Astrocyte of the spinal cord (primary cell): ENCODE measurements around the gene PLD1.

ENCODE experiments used
- DNase-seq: peaks from one replicate; pipeline ENCODE4 v3.0.0; 2011; ENCODE audit warnings: low read depth, low spot score
- H3K4me3 ChIP-seq: 2 replicates; pipeline ENCODE4 v1.5.1; 2011; ENCODE audit warnings: low read depth, mild to moderate bottlenecking, low read length, moderate library complexity
- in situ Hi-C: cut with HindIII; loops from 2 replicates; pipeline ENCODE4 v1.10.0; 2017; ENCODE audit warnings: low sequenced_read_pairs
- TF ChIP-seq, protein P1 (sequence below): IDR thresholded peaks from 2 replicates; pipeline ENCODE4 v1.5.1; 2012; ENCODE audit warnings: low read depth, mild to moderate bottlenecking, low read length, inconsistent platforms

The PLD1 gene

DNA sequence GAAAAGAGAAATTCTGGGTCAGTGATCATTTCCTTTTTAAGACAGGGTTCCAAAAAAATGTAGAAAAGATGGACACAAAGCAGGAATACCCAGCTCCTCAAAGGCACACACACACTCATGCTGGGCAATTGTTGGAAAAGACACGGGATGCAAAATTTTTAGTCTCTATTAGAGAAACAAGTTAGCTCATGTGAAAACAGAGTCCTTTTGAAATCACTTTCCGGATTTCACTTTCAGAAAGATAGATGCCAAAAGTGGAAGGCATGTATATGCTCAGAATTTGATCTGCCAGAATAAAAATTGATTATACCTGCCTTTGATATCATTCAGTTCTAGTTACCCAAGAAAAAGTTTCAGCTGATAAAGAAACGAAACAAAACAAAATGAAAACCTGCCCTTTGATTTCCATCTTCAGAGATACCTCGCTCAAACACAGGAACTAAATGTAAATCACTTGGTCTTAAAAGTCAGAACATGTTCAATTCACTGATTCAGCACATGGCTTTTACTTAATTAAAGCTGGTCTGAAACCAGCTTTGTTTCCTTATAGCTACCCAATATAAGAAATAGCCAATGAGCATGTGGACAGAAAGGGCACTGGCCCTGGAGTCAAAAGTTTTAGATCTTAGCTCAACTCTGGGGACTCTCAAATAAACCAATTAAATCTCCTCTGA is 52.8 kb downstream of the PLD1 start:
- DNase-seq: no peak

GRCh38 chr3:171755656-171756055 is 54.6 kb downstream of the PLD1 start:
- TF ChIP-seq, protein P1, sequence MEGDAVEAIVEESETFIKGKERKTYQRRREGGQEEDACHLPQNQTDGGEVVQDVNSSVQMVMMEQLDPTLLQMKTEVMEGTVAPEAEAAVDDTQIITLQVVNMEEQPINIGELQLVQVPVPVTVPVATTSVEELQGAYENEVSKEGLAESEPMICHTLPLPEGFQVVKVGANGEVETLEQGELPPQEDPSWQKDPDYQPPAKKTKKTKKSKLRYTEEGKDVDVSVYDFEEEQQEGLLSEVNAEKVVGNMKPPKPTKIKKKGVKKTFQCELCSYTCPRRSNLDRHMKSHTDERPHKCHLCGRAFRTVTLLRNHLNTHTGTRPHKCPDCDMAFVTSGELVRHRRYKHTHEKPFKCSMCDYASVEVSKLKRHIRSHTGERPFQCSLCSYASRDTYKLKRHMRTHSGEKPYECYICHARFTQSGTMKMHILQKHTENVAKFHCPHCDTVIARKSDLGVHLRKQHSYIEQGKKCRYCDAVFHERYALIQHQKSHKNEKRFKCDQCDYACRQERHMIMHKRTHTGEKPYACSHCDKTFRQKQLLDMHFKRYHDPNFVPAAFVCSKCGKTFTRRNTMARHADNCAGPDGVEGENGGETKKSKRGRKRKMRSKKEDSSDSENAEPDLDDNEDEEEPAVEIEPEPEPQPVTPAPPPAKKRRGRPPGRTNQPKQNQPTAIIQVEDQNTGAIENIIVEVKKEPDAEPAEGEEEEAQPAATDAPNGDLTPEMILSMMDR: no peak
- no peak overlapping the region for H3K4me3 ChIP-seq
- peak; percentile 23 for DNase-seq
- in situ Hi-C loops: no loop called here

More for the DNA sequence above, 52.8 kb downstream of the PLD1 start:
- no peak overlapping the region for H3K4me3 ChIP-seq
- in situ Hi-C loops: no loop called here
- TF ChIP-seq, protein P1: no peak

DNA sequence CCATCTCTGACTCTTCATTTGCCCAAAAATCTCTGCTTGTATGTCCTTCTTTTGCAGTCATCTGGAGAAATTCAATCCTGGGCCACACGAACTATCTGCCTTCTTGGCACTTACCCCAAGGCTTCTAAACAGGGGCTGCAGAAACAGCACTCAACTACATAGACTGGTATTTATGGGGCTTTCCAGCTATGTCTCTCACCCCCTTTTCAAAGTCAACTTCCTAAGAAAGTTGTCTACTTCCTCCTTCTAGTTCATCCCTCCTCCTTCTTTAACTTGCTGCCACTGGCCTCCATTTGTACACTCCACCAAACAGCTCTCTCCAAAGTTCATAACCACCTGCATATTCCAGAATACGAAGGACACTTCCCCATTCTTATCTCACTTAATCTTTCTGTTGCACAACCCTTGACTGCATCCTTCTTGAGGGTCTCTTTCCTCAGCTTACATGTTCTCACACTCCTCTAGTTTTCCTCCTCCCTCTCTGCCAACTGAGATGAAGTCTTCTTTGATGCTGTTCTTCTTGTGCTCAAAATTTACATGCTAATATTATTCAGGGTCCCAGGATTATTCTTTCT is 55.2 kb downstream of the PLD1 start:
- TF ChIP-seq, protein P1: no peak
- in situ Hi-C loops: no loop called here
- no peak overlapping the region for H3K4me3 ChIP-seq
- no peak for DNase-seq

GRCh38 chr3:171753665-171754408 is 56.4 kb downstream of the PLD1 start:
- TF ChIP-seq, protein P1: no peak
- in situ Hi-C loops: no loop called here
- no peak overlapping the region for H3K4me3 ChIP-seq
- DNase-seq: peak; percentile 90

DNA sequence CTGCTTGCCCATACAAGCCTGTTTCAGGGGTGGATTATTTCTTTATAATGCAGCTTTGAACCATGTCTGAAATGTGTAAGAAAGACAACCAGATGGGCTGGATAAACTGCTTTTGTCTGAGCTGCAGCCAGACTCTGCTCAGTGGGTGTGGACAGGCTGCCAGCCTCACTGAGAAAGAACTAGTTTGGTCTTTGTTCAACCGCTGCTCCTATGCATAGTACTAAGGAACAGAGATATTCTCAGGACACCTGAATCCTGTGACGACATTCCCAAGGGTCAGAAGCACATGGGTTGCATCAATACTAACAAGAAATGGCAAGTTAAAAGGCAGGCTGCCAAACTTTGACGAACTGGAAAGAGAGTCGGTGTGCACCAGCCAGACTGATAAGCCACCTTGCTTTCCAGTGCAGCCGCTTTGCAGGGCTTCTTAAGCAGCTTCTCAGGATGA is 57.2 kb downstream of the PLD1 start:
- TF ChIP-seq, protein P1: no peak

DNA sequence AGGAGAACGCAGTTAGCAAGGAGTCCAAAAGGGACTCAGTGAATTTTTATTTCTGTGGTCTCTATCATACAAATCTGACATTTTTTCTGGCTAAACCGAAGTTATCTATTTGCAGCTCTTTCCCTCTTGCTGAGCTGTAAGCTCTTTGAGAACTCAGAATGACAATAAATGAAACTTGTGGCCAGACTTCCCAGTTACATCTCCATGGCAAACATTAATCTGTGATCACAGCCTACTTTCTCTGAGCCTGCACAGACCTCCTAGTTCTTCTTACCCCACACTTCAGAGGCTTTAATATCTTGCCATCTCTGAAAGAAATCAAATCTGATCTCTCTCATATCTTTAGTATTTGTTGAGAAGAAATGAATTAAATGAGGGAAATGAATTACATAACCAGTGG is 58.0 kb downstream of the PLD1 start:
- in situ Hi-C loops: no loop called here
- DNase-seq: no peak
- no peak overlapping the region for H3K4me3 ChIP-seq
- TF ChIP-seq, protein P1: no peak

More for the DNA sequence above, 57.2 kb downstream of the PLD1 start:
- H3K4me3 ChIP-seq: no peak overlapping the region
- in situ Hi-C loops: no loop called here
- DNase-seq: no peak
